HAP-1 (cell line): ENCODE data around the gene EXD2.
"Not testable (repeated sequence)": the region's sequence is repeated elsewhere in the genome, so short reads cannot be mapped to it uniquely, and the experiment has no call there.

Experiments
- DNase-seq, 2 experiments: peaks; one replicate each; pipeline ENCODE4 v3.0.0-alpha.2; 2016 to 2020; ENCODE audit warnings: low spot score in 2 of 2
- H3K27me3 ChIP-seq: fragments of 250-450 bp; sonication (Bioruptor Pico); 2 replicates; pipeline ENCODE4 v1.5.1; 2020; ENCODE audit warnings: low read depth, mild to moderate bottlenecking, moderate library complexity
- H3K36me3 ChIP-seq: fragments of 250-450 bp; sonication (Bioruptor Pico); replicated peaks from 2 replicates; pipeline ENCODE4 v1.5.1; 2020; ENCODE audit warnings: mild to moderate bottlenecking
- H3K4me1 ChIP-seq: fragments of 250-450 bp; sonication (Bioruptor Pico); 2 replicates; pipeline ENCODE4 v1.5.1; 2020; ENCODE audit warnings: mild to moderate bottlenecking
- H3K4me3 ChIP-seq: fragments of 250-450 bp; sonication (Bioruptor Pico); 2 replicates; pipeline ENCODE4 v1.5.1; 2020; ENCODE audit warnings: mild to moderate bottlenecking, moderate library complexity
- H3K9me3 ChIP-seq: fragments of 250-450 bp; sonication (Bioruptor Pico); 2 replicates; pipeline ENCODE4 v1.5.1; 2020; ENCODE audit warnings: mild to moderate bottlenecking, moderate library complexity
- in situ Hi-C: fragments of 300-500 bp; cut with MboI; formaldehyde crosslinking; loops from 3 replicates; pipeline ENCODE4 v1.14.3; 2020; ENCODE audit warnings: low sequenced_read_pairs, inconsistent platforms, mixed read lengths

EXD2 gene

DNA sequence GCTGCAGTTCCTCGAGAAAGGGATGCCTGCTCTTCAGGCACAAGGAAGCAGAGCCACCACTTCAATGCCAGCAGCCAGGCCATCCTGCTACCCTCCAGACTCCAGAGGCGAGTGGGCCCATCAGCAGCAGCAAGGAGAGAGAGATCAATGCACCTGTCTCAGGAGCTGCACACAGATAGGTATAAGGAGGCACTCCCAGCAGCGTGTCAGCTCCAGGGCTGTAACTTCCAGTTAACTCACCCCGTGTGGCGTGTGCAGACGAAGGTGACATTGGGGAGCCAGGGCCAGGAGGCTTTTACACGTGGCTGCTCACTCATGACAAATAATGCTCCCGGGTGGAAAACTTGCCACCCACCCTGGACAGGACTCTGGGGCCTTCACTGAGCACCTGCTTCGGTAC lies 92.9 kb downstream of the EXD2 start:
- Histone ChIP-seq H3K27me3 (no peaks in the 10 kb centered on the region), H3K4me3 (no peak overlapping the region), H3K4me1 (no peaks in the 10 kb centered on the region), H3K9me3 (no peaks in the 10 kb centered on the region), H3K36me3 (no peaks in the 10 kb centered on the region)
- in situ Hi-C loops: no loop called here
- no peak for DNase-seq

DNA sequence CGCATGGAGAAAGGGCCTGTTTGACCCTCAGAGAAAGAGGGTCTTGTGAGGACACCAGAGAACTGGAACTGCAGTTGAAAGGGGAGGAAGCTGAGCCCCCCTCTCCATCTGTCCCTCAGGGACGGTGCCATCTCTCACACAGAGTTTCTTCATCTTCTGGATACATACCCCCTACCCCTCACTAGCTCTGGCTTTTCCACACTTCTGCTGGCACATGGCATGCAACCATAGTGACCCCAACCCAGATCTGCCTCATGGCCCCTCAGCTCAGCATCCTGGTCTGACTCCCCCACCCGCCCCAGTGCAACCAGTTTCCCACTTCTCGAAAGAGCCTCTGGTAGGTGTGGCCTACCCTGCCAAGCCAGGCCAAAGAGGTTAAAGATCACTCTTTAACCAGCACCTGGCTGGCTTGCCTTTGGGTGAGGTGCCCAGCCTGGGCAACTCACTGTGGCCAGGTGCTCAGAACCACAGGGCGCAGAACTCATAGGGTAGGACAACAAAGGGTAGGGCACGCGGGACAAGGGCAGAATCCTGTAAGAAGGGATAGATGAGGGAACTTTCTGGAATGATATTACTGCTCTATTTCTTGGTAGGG lies 94.5 kb downstream of the EXD2 start:
- Histone ChIP-seq H3K36me3 (no peaks in the 10 kb centered on the region), H3K4me3 (no peak overlapping the region), H3K9me3 (no peaks in the 10 kb centered on the region), H3K27me3 (no peaks in the 10 kb centered on the region), H3K4me1 (no peaks in the 10 kb centered on the region)
- no peak for DNase-seq
- in situ Hi-C loops: no loop called here

DNA sequence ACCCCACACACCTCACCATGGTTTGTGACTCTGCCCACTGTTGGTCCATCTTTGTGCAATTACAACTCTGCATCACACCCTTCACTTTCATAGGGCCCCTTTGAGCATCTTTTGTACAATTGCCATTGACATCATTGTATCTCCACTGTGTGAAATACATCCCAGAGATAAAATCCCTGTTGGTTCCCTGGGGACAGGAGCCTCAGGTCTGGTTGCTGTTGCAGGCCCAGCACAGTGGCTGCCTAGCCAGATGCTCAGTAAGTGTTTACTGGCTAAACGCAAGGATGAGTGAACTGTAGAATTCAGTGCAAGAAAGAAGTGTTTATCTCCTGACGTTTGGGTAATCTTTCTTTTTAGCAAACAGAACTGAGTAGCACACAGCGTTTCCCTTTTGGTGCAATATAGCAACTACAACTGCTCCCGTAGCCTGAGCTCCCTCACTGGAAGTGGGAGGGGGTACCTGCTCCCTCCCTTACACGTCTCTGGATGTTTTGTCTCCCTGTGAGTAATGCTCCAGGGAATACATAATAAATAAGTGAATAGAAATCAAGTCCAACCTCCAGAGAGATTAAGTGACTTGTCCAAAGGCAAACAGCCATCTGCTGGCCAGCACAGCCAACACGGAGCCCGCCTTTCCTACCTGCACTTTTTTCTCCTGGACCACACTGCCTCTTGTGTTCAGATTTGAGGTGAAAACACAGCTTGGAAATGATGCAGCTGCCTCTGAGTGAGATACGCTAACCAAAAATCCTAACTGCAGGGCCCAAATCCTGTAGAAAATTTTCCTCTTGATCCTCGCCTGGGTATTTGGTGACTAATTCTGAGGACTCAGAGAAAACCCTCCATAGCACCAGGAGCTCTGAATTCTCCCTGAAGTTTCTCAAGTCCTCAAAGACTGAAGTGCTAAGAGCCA lies 96.1 kb downstream of the EXD2 start:
- no peaks in the 10 kb centered on the region for H3K36me3 ChIP-seq
- no peaks in the 10 kb centered on the region for H3K27me3 ChIP-seq
- no peak for DNase-seq
- H3K4me3 ChIP-seq: no peak overlapping the region
- no peaks in the 10 kb centered on the region for H3K9me3 ChIP-seq
- in situ Hi-C loops: no loop called here
- no peaks in the 10 kb centered on the region for H3K4me1 ChIP-seq

DNA sequence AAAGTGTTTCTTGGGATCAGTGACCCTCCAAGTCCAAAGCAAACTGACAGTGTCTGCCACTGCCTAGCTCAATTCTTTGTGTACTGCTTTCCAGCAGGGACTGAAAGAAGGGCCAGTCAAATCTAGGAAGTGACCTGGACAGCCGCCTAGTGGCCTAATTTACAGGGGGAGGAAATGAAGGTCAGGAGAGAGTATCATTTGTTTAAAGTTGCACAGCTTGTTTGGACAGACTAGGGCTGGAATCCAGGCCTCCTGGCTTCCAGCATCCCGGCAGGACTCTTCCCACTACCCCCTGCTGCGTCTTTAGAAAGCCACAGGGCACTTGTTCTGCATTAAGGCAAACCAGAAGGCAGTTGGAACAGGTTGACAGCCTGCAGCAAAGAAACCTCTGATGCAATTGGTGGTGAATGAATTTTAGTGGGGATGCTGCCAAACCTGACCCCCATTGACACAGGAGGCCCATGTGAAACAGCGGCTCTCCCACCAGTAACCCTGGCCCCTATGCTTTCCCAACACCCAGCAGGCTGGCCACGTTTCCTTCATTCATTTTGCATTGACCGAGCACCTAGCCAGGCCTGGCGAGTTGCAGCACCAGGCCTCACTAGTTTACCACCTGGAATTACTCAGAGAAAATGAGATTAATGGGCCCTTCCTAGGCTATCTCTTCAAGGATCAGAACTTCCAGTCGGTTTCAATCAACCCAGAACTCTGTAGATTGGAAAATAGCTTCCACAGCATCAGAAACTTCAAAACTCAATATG lies 96.9 kb downstream of the EXD2 start:
- in situ Hi-C loops: no loop called here
- Histone ChIP-seq H3K4me3 (no peak overlapping the region), H3K36me3 (no peaks in the 10 kb centered on the region), H3K27me3 (no peaks in the 10 kb centered on the region), H3K9me3 (no peaks in the 10 kb centered on the region), H3K4me1 (no peaks in the 10 kb centered on the region)
- no peak for DNase-seq

DNA sequence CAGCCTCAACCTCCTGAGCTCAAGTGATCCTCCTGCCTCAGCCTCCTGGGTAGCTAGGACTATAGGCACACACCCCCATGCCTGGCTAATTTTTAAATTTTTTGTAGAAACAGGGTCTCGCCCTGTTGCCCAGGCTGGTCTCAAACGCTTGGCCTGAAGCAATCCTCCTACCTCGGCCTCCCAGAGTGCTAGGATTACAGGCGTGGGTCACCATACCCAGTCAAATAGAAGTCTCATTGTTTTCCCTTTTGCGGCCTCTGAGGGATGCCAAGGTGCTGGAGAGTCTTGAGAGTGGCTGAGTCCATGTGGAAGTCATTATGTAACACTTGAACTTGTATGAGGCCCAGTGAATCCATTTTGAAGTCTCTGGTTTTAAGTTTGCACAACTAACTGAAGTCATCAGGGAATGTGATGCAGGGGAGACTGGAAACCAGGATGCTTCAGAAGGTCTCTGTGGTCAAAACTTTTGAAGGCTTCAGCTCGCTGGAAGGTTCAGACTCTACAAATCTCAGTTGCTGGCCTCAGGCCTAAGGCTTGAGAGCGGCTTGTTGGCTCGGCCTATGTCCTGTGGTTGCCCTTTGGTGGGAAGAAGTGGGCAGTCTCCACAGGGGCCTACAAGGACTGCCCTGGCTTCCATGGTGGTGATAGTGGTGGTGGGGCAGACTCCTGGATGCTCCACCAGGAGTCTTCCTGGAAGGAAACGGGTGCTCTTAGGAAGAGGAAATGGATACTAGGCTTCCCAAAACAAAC lies 97.8 kb downstream of the EXD2 start:
- DNase-seq: no peak
- in situ Hi-C loops: no loop called here
- no peaks in the 10 kb centered on the region for H3K9me3 ChIP-seq
- no peak overlapping the region for H3K4me3 ChIP-seq
- H3K27me3 ChIP-seq: no peaks in the 10 kb centered on the region
- no peaks in the 10 kb centered on the region for H3K36me3 ChIP-seq
- H3K4me1 ChIP-seq: no peaks in the 10 kb centered on the region

DNA sequence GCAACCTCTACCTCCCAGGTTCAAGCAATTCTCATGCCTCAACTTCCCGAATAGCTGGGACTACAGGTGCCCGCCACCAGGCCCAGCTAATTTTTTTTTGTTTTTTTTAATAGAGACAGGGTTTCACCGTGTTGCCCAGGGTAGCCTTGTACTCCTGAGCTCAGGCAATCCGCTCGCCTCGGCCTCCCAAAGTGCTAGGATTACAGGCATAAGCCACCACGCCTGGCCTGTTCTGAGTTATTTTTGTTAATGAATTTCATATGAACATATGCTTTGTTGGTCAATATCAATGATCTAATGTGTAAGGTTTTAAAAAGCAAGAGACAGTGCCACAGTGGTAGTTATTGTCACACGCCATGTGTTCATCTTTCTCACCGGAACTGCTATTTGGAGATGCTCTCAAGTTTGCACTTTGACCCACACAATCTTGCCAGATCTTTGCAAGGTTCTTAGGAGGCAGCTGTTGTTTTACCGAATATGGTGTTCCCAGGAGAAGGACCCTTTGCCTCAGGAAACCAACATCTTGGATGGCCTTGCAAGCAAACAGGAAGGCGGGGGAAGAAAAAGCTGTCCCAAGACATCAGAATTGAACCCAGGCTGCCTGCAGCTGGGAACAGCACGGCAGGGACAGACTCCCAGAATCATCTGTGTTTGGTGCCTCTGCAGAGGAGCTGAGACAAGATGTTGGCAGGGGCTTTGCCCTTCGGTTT lies 98.7 kb downstream of the EXD2 start:
- Histone ChIP-seq H3K4me3 (no peak overlapping the region), H3K4me1 (no peaks in the 10 kb centered on the region), H3K36me3 (no peaks in the 10 kb centered on the region), H3K27me3 (no peaks in the 10 kb centered on the region), H3K9me3 (no peaks in the 10 kb centered on the region)
- in situ Hi-C loops: no loop called here
- no peak for DNase-seq

DNA sequence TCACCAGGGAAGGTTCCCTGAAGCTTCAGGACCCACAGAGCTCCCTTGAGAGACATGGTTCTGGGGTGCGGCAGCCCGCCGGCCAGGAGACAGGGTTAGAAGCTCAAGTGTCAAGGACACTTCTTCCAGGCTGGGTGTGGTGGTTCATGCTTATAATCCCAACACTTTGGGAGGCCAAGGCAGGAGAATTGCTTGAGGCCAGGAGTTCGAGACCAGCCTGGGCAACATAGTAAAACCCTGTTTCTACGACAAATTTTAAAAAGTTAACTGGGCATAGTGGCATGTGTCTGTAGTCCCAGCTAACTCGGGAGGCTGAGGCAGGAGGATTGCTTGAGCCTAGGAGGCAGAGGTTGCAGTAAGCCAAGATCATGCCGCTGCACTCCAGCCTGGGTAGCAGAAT lies 99.6 kb downstream of the EXD2 start:
- H3K4me3 ChIP-seq, H3K9me3 ChIP-seq, DNase-seq, H3K27me3 ChIP-seq, H3K36me3 ChIP-seq, H3K4me1 ChIP-seq, in situ Hi-C loops: not testable (repeated sequence)

DNA sequence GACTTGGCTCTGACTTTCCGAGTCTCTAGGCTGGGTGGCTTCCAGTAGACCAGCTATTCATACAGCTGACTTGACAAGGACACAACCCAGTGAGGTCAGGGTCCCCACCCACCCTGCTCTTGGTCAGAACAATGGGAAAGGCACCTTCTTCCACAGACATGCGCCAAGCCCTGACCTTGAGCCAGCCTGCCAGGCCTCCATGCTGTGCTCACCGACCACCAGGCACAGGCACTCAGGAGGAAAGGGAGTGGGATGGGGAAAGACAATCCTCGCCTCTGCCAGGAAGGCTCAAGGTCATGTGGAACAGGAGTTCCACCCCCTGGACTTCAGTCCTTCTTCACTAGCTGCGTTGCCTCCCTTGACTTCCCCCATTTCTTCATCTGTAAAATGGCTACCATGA lies 100.1 kb downstream of the EXD2 start:
- H3K4me3 ChIP-seq: no peak overlapping the region
- in situ Hi-C loops: no loop called here
- H3K36me3 ChIP-seq: no peaks in the 10 kb centered on the region
- no peaks in the 10 kb centered on the region for H3K9me3 ChIP-seq
- H3K4me1 ChIP-seq: no peaks in the 10 kb centered on the region
- H3K27me3 ChIP-seq: no peaks in the 10 kb centered on the region
- DNase-seq: no peak

DNA sequence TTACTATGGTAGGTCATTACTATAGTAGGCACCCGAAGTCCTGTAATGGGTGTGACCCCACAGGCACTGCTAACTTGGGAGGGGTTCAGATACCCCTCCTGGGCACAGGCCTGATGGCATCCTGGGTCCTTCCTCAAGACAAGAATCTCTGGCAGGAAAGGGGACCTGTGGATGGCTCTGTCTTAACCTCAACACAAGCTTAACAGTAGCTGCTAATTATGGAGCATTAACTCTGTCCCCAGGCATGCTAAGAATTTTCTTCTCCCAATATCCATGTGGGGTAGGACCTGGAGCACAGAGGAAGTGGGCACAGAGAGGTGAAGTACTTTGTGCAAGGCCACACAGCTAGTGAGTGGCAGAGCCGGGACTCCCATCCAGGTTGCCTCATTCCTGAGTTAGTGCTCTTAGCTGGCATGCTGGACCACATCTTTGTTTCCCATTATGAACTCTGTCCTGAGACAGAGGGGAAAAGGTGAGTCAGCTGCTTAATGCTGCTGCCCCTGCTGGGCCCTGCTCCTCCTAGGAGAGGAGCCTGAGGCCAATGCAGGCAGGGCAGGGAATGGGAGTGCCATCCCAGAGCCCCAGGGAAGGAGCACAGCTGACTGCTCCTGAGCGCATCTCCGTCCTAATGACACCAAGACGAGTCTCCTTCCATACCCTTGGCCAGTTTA lies 100.7 kb downstream of the EXD2 start:
- DNase-seq: no peak
- no peak overlapping the region for H3K4me3 ChIP-seq
- H3K36me3 ChIP-seq: no peaks in the 10 kb centered on the region
- H3K9me3 ChIP-seq: no peaks in the 10 kb centered on the region
- in situ Hi-C loops: no loop called here
- no peaks in the 10 kb centered on the region for H3K4me1 ChIP-seq
- H3K27me3 ChIP-seq: 0 out of 2 replicates have a peak, but pooled peaks cover 3% of the 10 kb centered on the region
